MM.1S (cell line): ENCODE results near the gene RETSAT.

ENCODE experiments used
- CTCF ChIP-seq: fragments of 300-600 bp; sonication (generic); IDR thresholded peaks from 2 replicates; pipeline ENCODE4 v1.5.1; 2016; ENCODE audit warnings: antibody characterized with exemption, low read length, mixed read lengths
- EZH2 ChIP-seq: fragments of 300-600 bp; sonication (generic); optimal IDR thresholded peaks from 2 replicates; pipeline ENCODE3; 2017; ENCODE audit warnings: low read depth, mild to moderate bottlenecking, antibody characterized with exemption, low read length, mixed read lengths
- EZH2phosphoT487 ChIP-seq: fragments of 300-600 bp; sonication (generic); IDR thresholded peaks from 2 replicates; pipeline ENCODE4 v1.6.1; 2018; ENCODE audit warnings: antibody characterized with exemption, low read length

- TF ChIP-seq CTCF (no peak), EZH2 (no peak), EZH2phosphoT487 (no peak)
These were observed 44.8 kb upstream of the RETSAT start for GRCh38 chr2:85399183-85399455.
